ENCODE data around the gene PVALEF. TPM values are rescaled to one million over a fixed set of nuclear protein-coding genes. Genes with fewer than 3 reads are reported as not detected.

Gene PVALEF
- total RNA-seq, 1 donor from 2014 or later = not detected

- Mint-ChIP-seq H3K27ac (ENCODE audit: unreplicated experiment) (no peak overlapping the region), H3K9me3 (ENCODE audit: low read depth) (no peaks in the 10 kb centered on the region), H3K27me3 (ENCODE audit: low read depth) (no peaks in the 10 kb centered on the region), H3K36me3 (ENCODE audit: low read depth) (no peaks in the 10 kb centered on the region), H3K4me1 (ENCODE audit: low read depth) (no peaks in the 10 kb centered on the region), H3K4me3 (ENCODE audit: unreplicated experiment) (no peak overlapping the region)
- no peak for DNase-seq (ENCODE audit: low spot score)
- TF ChIP-seq CTCF (IDR thresholded peaks at IDR 0.05) = no peak
Measured at GRCh38 chr17:81126281-81127132, 38.8 kb upstream of the PVALEF start.

GRCh38 chr17:81127133-81127455, 38.2 kb upstream of the PVALEF start:
- Mint-ChIP-seq H3K4me3 (ENCODE audit: unreplicated experiment) (no peak overlapping the region), H3K9me3 (ENCODE audit: low read depth) (no peaks in the 10 kb centered on the region), H3K27ac (ENCODE audit: unreplicated experiment) (no peak overlapping the region), H3K27me3 (ENCODE audit: low read depth) (no peaks in the 10 kb centered on the region), H3K36me3 (ENCODE audit: low read depth) (no peaks in the 10 kb centered on the region), H3K4me1 (ENCODE audit: low read depth) (no peaks in the 10 kb centered on the region)
- DNase-seq (ENCODE audit: low spot score) = no peak
- TF ChIP-seq CTCF (IDR thresholded peaks at IDR 0.05) = no peak

GRCh38 chr17:81127526-81128177, 37.7 kb upstream of the PVALEF start:
- DNase-seq (ENCODE audit: low spot score) = no peak
- Mint-ChIP-seq H3K4me1 (ENCODE audit: low read depth) (no peaks in the 10 kb centered on the region), H3K27ac (ENCODE audit: unreplicated experiment) (no peak overlapping the region), H3K4me3 (ENCODE audit: unreplicated experiment) (no peak overlapping the region), H3K36me3 (ENCODE audit: low read depth) (no peaks in the 10 kb centered on the region), H3K9me3 (ENCODE audit: low read depth) (no peaks in the 10 kb centered on the region), H3K27me3 (ENCODE audit: low read depth) (no peaks in the 10 kb centered on the region)
- TF ChIP-seq CTCF (IDR thresholded peaks at IDR 0.05) = no peak

- Mint-ChIP-seq H3K27ac (ENCODE audit: unreplicated experiment) (no peak overlapping the region), H3K4me3 (ENCODE audit: unreplicated experiment) (no peak overlapping the region), H3K36me3 (ENCODE audit: low read depth) (no peaks in the 10 kb centered on the region), H3K9me3 (ENCODE audit: low read depth) (no peaks in the 10 kb centered on the region), H3K4me1 (ENCODE audit: low read depth) (no peaks in the 10 kb centered on the region), H3K27me3 (ENCODE audit: low read depth) (no peaks in the 10 kb centered on the region)
- TF ChIP-seq CTCF (IDR thresholded peaks at IDR 0.05) = no peak
- no peak for DNase-seq (ENCODE audit: low spot score)
Measured at GRCh38 chr17:81128338-81128737, 37.0 kb upstream of the PVALEF start.

GRCh38 chr17:81128774-81129173, 36.5 kb upstream of the PVALEF start:
- H3K9me3 Mint-ChIP-seq (ENCODE audit: low read depth) = no peaks in the 10 kb centered on the region
- no peak overlapping the region for H3K27ac Mint-ChIP-seq (ENCODE audit: unreplicated experiment)
- H3K4me1 Mint-ChIP-seq (ENCODE audit: low read depth) = no peaks in the 10 kb centered on the region
- no peaks in the 10 kb centered on the region for H3K36me3 Mint-ChIP-seq (ENCODE audit: low read depth)
- no peaks in the 10 kb centered on the region for H3K27me3 Mint-ChIP-seq (ENCODE audit: low read depth)
- no peak for TF ChIP-seq CTCF (IDR thresholded peaks at IDR 0.05)
- no peak overlapping the region for H3K4me3 Mint-ChIP-seq (ENCODE audit: unreplicated experiment)
- no peak for DNase-seq (ENCODE audit: low spot score)

All from chondrocyte (in vitro differentiated cells).